Colonic mucosa (tissue), 4 donors: ENCODE data around the gene GTF2E1. TPM values are rescaled to one million over a fixed set of nuclear protein-coding genes. Genes with fewer than 3 reads are reported as not detected.
"Not testable (repeated sequence)": the region's sequence is repeated elsewhere in the genome, so short reads cannot be mapped to it uniquely, and the experiment has no call there.

ENCODE experiments used
- DNase-seq: peaks from one replicate; pipeline ENCODE4 v3.0.0-alpha.2; 2020
- H3K27ac ChIP-seq: fragments of 200-600 bp; one replicate; pipeline ENCODE4 v1.8.0; 2021
- H3K27me3 ChIP-seq: fragments of 200-600 bp; one replicate; pipeline ENCODE4 v1.8.0; 2021
- H3K36me3 ChIP-seq: fragments of 200-600 bp; one replicate; pipeline ENCODE4 v1.8.0; 2021
- H3K4me1 ChIP-seq: fragments of 200-600 bp; one replicate; pipeline ENCODE4 v1.8.0; 2021; ENCODE audit warnings: mild to moderate bottlenecking
- H3K4me3 ChIP-seq: fragments of 200-600 bp; one replicate; pipeline ENCODE4 v1.8.0; 2021
- H3K9ac ChIP-seq, 2 donors: one replicate each; pipeline ENCODE4 v1.7.0; 2013; ENCODE audit warnings: control low read depth in 2 of 2, low read depth in 2 of 2, low read length in 2 of 2
- H3K9me3 ChIP-seq: fragments of 200-600 bp; one replicate; pipeline ENCODE4 v1.8.0; 2021
- intact Hi-C: fragments of 100-400 bp; cut with DNase I; formaldehyde crosslinking; loops from one replicate; pipeline ENCODE4 v1.14.1; 2022
- total RNA-seq, 2 donors: library from RNA; stranded (reverse); fragmentation: NEBNext Ultra II Directional in 1 of 2; extraction: Animal tissue kit (Norgen Biotek cat#: 25700) in 1 of 2; gene quantifications; one replicate each; pipeline ENCODE4 v1.2.1, GENCODE V29; 2021
- TF ChIP-seq, protein P1 (sequence below): fragments of 200-600 bp; IDR thresholded peaks from one replicate; pipeline ENCODE4 v1.8.0; 2022; ENCODE audit warnings: antibody characterized with exemption, mild to moderate bottlenecking
- donor health status: healthy.
- donor health status: DM: no; HTN: no; CAD: no.
- donor health status: DM: no; HTN: no; CAD: no.

Gene GTF2E1
- total RNA-seq, 2 donors from 2014 or later: 15.2 to 17.9 TPM

DNA sequence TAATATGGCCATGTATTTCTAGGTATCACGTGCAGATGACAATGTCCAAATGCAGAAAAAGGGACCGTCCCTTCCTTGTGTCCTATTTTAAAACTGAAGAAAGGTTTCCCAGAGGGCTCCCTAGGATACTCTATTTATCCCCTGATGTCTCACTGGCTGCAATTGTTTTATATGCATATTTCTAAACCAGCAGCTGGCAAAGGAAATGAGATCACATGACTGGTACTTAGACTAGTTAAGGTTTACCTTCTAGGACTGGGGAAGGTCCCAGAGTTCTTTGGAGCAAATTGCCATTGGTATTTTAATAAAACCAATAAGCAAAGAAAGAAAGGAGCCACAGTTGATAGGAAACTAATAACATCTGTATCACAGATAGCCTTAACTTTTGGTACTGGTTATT, 29.5 kb downstream of the GTF2E1 start:
- DNase-seq: no peak
- no peaks in the 10 kb centered on the region for H3K4me1 ChIP-seq
- H3K4me3 ChIP-seq: no peak overlapping the region
- no peaks in the 10 kb centered on the region for H3K36me3 ChIP-seq
- H3K9ac ChIP-seq: no peak overlapping the region
- no peaks in the 10 kb centered on the region for H3K27me3 ChIP-seq
- H3K27ac ChIP-seq: no peak overlapping the region
- H3K9me3 ChIP-seq: no peaks in the 10 kb centered on the region
- TF ChIP-seq, protein P1, sequence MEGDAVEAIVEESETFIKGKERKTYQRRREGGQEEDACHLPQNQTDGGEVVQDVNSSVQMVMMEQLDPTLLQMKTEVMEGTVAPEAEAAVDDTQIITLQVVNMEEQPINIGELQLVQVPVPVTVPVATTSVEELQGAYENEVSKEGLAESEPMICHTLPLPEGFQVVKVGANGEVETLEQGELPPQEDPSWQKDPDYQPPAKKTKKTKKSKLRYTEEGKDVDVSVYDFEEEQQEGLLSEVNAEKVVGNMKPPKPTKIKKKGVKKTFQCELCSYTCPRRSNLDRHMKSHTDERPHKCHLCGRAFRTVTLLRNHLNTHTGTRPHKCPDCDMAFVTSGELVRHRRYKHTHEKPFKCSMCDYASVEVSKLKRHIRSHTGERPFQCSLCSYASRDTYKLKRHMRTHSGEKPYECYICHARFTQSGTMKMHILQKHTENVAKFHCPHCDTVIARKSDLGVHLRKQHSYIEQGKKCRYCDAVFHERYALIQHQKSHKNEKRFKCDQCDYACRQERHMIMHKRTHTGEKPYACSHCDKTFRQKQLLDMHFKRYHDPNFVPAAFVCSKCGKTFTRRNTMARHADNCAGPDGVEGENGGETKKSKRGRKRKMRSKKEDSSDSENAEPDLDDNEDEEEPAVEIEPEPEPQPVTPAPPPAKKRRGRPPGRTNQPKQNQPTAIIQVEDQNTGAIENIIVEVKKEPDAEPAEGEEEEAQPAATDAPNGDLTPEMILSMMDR: no peak
- intact Hi-C loops: no loop called here

DNA sequence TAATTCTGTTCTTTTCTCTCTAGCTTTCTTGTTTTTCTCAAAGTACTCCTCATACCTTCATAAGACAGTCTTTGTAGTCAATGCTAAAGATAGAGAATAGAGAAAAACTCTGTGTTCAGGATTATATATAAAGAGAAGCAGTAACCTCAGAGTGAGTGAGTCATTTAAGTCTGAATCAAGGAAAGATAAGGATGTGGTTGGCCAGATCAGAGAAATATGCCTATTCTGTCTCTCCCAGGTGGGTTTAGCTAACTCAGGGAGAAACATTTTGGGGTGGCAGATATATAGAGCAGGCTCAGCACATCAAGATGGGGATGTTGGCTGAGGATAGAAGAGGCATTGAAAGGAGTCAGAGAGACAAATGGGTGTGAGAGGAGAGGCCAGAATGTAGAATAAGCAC, 31.4 kb downstream of the GTF2E1 start:
- Histone ChIP-seq H3K4me3 (no peak overlapping the region), H3K27me3 (no peaks in the 10 kb centered on the region), H3K9ac (no peak overlapping the region), H3K27ac (no peak overlapping the region), H3K36me3 (no peaks in the 10 kb centered on the region), H3K4me1 (no peaks in the 10 kb centered on the region), H3K9me3 (no peaks in the 10 kb centered on the region)
- DNase-seq: no peak
- TF ChIP-seq, protein P1: no peak
- intact Hi-C loops: no loop called here

DNA sequence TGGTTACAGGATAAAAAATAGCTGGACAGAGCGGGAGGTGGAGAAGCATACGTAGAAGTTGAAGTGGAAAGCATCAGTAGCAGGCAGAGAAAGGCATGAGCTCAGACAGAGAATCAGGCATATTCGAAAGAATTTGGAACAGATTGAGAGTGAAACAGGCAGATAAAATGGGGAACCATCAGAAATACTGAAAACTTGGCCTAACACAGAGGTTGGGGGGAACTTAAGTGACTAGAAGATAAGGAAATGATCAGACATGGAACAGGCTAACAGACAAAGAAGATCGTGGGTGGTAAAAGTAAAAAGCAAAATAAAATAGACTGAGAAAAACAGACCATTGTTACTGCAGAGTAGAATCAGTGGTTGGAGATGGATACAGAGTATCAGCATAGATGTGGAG, 32.9 kb downstream of the GTF2E1 start:
- Histone ChIP-seq H3K27ac (no peak overlapping the region), H3K27me3 (no peaks in the 10 kb centered on the region), H3K4me3 (no peak overlapping the region), H3K9me3 (no peaks in the 10 kb centered on the region), H3K4me1 (no peaks in the 10 kb centered on the region), H3K36me3 (no peaks in the 10 kb centered on the region), H3K9ac (no peak overlapping the region)
- TF ChIP-seq, protein P1: no peak
- no peak for DNase-seq
- intact Hi-C loops: no loop called here

DNA sequence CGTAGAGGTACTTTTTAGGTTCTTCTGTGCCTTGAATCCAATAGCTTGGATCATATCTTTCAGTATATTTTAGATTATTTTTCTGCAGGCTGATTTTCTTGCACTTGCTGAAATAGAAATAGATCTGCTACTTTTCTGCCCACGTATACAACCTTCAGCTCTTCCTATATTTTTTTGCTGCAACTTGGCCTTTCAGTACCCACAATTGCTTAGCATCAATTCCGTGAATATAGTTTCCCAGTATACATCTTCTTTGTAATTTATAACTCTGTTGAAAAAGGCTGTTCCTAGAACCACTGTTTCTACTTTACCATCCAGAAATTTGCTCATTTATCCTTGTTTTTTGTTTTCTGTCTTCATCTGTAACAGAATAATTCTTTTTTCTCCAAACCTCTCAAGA, 36.2 kb downstream of the GTF2E1 start:
- Histone ChIP-seq H3K9ac (no peak overlapping the region), H3K36me3 (no peaks in the 10 kb centered on the region), H3K27me3 (no peaks in the 10 kb centered on the region), H3K9me3 (no peaks in the 10 kb centered on the region), H3K4me1 (no peaks in the 10 kb centered on the region), H3K4me3 (no peak overlapping the region), H3K27ac (no peak overlapping the region)
- TF ChIP-seq, protein P1: no peak
- intact Hi-C loops: no loop called here
- no peak for DNase-seq

DNA sequence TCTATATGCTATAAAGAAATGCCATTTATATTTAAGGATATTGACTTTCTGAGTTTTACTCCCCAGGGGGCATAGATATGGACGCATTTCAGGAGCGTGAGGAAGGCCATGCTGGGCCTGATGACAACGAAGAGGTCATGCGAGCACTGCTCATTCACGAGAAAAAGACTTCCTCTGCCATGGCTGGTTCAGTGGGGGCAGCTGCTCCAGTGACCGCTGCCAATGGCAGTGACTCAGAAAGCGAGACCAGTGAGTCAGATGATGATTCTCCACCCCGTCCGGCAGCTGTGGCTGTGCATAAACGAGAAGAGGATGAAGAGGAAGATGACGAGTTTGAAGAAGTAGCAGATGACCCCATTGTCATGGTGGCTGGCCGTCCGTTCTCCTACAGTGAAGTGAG, 38.4 kb downstream of the GTF2E1 start:
- peak; percentile 21 for DNase-seq
- no peaks in the 10 kb centered on the region for H3K4me1 ChIP-seq
- no peak overlapping the region for H3K4me3 ChIP-seq
- no peaks in the 10 kb centered on the region for H3K27me3 ChIP-seq
- TF ChIP-seq, protein P1: no peak
- H3K27ac ChIP-seq: no peak overlapping the region
- no peak overlapping the region for H3K9ac ChIP-seq
- H3K9me3 ChIP-seq: no peaks in the 10 kb centered on the region
- intact Hi-C loops: no loop called here
- H3K36me3 ChIP-seq: no peaks in the 10 kb centered on the region

DNA sequence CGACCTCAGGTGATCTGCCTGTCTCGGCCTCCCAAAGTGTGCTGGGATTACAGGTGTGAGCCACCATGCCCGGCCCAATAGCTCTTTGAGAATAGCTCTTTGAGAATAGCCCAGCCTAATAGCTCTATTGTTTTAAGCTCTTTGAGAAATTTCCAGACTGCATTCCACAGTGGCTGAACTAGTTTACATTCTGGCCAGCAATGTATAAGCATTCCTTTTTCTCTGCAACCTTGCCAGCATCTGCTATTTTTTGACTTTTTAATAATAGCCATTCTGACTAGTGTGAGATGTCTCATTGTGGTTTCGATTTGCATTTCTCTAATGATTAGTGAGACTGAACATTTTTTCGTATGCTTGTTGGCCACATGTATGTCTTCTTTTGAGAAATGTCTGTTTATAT, 43.3 kb downstream of the GTF2E1 start:
- H3K9me3 ChIP-seq, H3K4me1 ChIP-seq, H3K9ac ChIP-seq, H3K36me3 ChIP-seq, H3K4me3 ChIP-seq, DNase-seq, intact Hi-C loops, H3K27ac ChIP-seq, H3K27me3 ChIP-seq: not testable (repeated sequence)
